GM12801 (cell line): Measurements from ENCODE around the gene KCNJ9.

ENCODE experiments used
- TF ChIP-seq, protein P1 (sequence below): IDR thresholded peaks from one replicate; pipeline ENCODE4 v1.5.1; 2011; ENCODE audit warnings: control low read depth; ENCODE audit not compliant: insufficient read length; ENCODE audit errors: extremely low read depth

The KCNJ9 gene

DNA sequence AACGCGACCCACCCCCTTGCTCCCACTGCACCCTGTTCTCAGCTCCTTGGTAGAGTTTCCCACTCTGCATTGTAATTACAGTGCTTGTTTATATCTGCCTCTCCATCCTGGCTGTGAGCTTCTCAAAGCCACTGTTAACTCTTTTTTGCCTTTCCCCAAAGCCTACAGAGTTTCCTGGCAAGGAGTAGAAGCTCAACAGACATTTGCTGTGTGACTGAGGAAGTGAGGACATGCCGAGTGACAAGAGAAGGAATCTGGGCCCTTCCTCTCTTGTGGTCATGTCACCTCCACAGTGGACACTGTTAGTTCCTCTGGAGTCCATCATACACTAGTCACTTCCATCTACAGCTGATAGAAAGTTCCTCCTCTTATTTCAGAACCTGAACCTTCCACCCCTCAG, 23.1 kb downstream of the KCNJ9 start:
- TF ChIP-seq, protein P1, sequence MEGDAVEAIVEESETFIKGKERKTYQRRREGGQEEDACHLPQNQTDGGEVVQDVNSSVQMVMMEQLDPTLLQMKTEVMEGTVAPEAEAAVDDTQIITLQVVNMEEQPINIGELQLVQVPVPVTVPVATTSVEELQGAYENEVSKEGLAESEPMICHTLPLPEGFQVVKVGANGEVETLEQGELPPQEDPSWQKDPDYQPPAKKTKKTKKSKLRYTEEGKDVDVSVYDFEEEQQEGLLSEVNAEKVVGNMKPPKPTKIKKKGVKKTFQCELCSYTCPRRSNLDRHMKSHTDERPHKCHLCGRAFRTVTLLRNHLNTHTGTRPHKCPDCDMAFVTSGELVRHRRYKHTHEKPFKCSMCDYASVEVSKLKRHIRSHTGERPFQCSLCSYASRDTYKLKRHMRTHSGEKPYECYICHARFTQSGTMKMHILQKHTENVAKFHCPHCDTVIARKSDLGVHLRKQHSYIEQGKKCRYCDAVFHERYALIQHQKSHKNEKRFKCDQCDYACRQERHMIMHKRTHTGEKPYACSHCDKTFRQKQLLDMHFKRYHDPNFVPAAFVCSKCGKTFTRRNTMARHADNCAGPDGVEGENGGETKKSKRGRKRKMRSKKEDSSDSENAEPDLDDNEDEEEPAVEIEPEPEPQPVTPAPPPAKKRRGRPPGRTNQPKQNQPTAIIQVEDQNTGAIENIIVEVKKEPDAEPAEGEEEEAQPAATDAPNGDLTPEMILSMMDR: no peak

- TF ChIP-seq, protein P1: no peak
Measured at GRCh38 chr1:160105155-160105554, 23.8 kb downstream of the KCNJ9 start.

DNA sequence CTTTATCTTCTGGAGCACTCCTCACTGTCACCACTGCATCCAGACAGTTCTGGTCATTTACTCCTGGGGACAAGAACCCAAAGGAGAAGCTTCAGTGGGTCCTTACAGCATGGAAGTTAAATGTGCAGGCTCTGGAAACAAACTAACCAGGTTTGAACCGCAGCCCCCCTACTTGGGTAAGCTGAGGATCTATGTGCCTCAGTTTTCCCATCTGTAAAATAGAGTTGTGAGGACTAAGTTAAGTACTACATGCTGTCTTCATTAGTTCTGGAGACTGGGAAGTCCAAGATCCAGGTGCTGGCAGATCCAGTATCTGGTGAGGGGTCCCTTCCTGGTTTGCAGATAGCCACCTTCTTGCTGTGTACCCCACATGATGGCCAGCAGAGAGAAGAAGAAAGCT, 26.2 kb downstream of the KCNJ9 start:
- TF ChIP-seq, protein P1: no peak

GRCh38 chr1:160108888-160109662, 27.7 kb downstream of the KCNJ9 start:
- TF ChIP-seq, protein P1: no peak

GRCh38 chr1:160109686-160110085, 28.3 kb downstream of the KCNJ9 start:
- TF ChIP-seq, protein P1: no peak

GRCh38 chr1:160112357-160112756, 31.0 kb downstream of the KCNJ9 start:
- TF ChIP-seq, protein P1: no peak

DNA sequence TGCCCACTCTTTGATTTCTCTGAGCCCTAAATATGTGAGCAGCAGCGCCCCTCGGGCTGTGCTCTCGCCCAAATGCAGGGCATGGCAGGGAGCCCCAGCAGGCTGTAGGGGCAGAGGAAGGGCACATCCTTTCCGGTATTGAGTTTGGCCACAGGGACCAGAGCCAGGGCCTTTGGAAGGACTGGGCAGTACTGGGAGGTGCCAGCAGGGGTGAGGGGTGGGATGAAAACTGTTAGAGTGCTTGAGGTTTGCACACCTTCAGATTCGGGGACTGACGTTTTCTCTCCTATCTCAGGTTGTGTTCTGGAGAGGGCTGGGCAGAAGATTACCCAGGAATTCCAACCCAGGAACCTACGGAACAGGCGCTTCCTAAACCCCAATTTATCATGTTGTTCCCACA, 32.1 kb downstream of the KCNJ9 start:
- TF ChIP-seq, protein P1: no peak
